A673 (cell line): ENCODE data around the gene TUBGCP3. TPM values are rescaled to one million over a fixed set of nuclear protein-coding genes. Genes with fewer than 3 reads are reported as not detected.

Source experiments
- BruUV-seq: library from RNA; stranded (reverse); fragments of 400-500 nt; replicated peaks from 2 replicates; lab custom pipeline; 2021; lab: Mats Ljungman, UMichigan
- CTCF ChIA-PET: fragments of 300-600 bp; sonication (Branson Sonifier 250); formaldehyde crosslinking; loops from one replicate; lab custom pipeline; 2022; ENCODE audit warnings: antibody characterized with exemption; lab: Charles Lee
- POLR2A ChIA-PET: fragments of 300-600 bp; sonication (Branson Sonifier 250); formaldehyde crosslinking; loops from one replicate; lab custom pipeline; 2022; ENCODE audit warnings: antibody characterized with exemption; ENCODE audit not compliant: low non-redundant PET; lab: Charles Lee
- DNase-seq: peaks from one replicate; pipeline ENCODE4 v3.0.0-alpha.2; 2015; ENCODE audit warnings: low spot score
- H3K27ac ChIP-seq: fragments of 200-600 bp; sonication (generic); 2 replicates; pipeline ENCODE4 v1.5.1; 2016; ENCODE audit warnings: mixed run types, low read depth, mild to moderate bottlenecking, mixed read lengths, antibody characterized with exemption, low read length; ENCODE audit not compliant: poor library complexity, severe bottlenecking
- H3K27me3 ChIP-seq: fragments of 200-600 bp; sonication (generic); replicated peaks from 2 replicates; pipeline ENCODE4 v1.6.1; 2017; ENCODE audit warnings: mixed run types, low read depth, mild to moderate bottlenecking, mixed read lengths, antibody characterized with exemption, low read length; ENCODE audit not compliant: insufficient read depth, poor library complexity
- H3K36me3 ChIP-seq: fragments of 200-600 bp; sonication (generic); 2 replicates; pipeline ENCODE4 v1.6.1; 2016; ENCODE audit warnings: mixed run types, mild to moderate bottlenecking, mixed read lengths, antibody characterized with exemption, low read length; ENCODE audit not compliant: insufficient read depth, poor library complexity, severe bottlenecking
- H3K4me1 ChIP-seq: fragments of 200-600 bp; sonication (generic); 2 replicates; pipeline ENCODE4 v1.6.1; 2017; ENCODE audit warnings: mixed run types, mild to moderate bottlenecking, mixed read lengths, antibody characterized with exemption, low read length; ENCODE audit not compliant: insufficient read depth, poor library complexity, severe bottlenecking
- H3K4me3 ChIP-seq: fragments of 200-600 bp; sonication (generic); 2 replicates; pipeline ENCODE4 v1.5.1; 2016; ENCODE audit warnings: low read depth, mixed run types, mild to moderate bottlenecking, mixed read lengths, low read length; ENCODE audit not compliant: poor library complexity, severe bottlenecking
- H3K9me3 ChIP-seq: fragments of 200-600 bp; sonication (generic); 2 replicates; pipeline ENCODE4 v1.6.1; 2016; ENCODE audit warnings: mixed run types, low read depth, mild to moderate bottlenecking, mixed read lengths, antibody characterized with exemption, low read length; ENCODE audit not compliant: poor library complexity, severe bottlenecking
- CTCF ChIP-seq: fragments of 300-800, 200-600 bp; sonication (generic); conservative IDR thresholded peaks from 2 replicates; pipeline ENCODE4 v1.5.1; 2017; ENCODE audit warnings: low read depth, mild to moderate bottlenecking, antibody characterized with exemption, low read length, moderate library complexity, mixed read lengths
- EZH2 ChIP-seq: fragments of 200-600 bp; sonication (generic); IDR thresholded peaks from 2 replicates; pipeline ENCODE4 v1.6.1; 2017; ENCODE audit warnings: borderline replicate concordance, low read depth, mild to moderate bottlenecking, mixed read lengths, antibody characterized with exemption, low read length; ENCODE audit not compliant: poor library complexity, severe bottlenecking
- intact Hi-C: fragments of 100-400 bp; cut with micrococcal nuclease; formaldehyde crosslinking; loops from one replicate; pipeline ENCODE4 v1.10.0; 2022; ENCODE audit not compliant: unreplicated experiment
- total RNA-seq: library from RNA; stranded (reverse); gene quantifications from 2 replicates; pipeline ENCODE4 v1.2.3, GENCODE V29; 2021

TUBGCP3 gene
- total RNA-seq, 1 experiment from 2014 or later, result 61.4 TPM

GRCh38 chr13:112451512-112452379 lies 136.2 kb downstream of the TUBGCP3 start:
- TF ChIP-seq CTCF (no peak), EZH2 (no peak)
- H3K4me3 ChIP-seq, result no peak overlapping the region
- DNase-seq, result no peak
- H3K36me3 ChIP-seq, result no peaks in the 10 kb centered on the region
- intact Hi-C loops, result no loop called here
- BruUV-seq, result no TSS peak
- POLR2A ChIA-PET, result no interaction called here
- CTCF ChIA-PET, result no interaction called here
- H3K4me1 ChIP-seq, result no peaks in the 10 kb centered on the region
- H3K27me3 ChIP-seq, result no peaks in the 10 kb centered on the region
- no peak overlapping the region for H3K27ac ChIP-seq
- H3K9me3 ChIP-seq, result no peaks in the 10 kb centered on the region

DNA sequence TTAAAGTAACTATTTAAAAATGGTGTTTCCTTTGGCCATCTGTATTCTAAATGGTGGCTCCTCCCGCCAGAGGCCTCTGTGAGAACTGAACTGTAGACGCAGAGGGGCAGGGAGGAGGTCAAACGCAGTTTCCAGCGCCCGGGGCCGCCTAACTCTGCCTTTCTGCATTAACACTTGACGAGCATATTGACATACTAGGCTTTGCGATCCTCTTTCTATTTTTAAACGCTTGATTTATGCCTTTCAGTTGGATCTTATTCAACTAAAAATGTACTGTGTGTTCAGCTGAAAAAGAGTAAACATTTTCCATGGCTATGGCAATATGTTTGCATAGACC lies 137.1 kb downstream of the TUBGCP3 start:
- ChIA-PET CTCF (no interaction called here), POLR2A (no interaction called here)
- BruUV-seq, result no TSS peak
- Histone ChIP-seq H3K4me1 (no peaks in the 10 kb centered on the region), H3K9me3 (no peaks in the 10 kb centered on the region), H3K27ac (no peak overlapping the region), H3K36me3 (no peaks in the 10 kb centered on the region), H3K4me3 (no peak overlapping the region), H3K27me3 (no peaks in the 10 kb centered on the region)
- TF ChIP-seq CTCF (no peak), EZH2 (no peak)
- intact Hi-C loops, result no loop called here
- no peak for DNase-seq

GRCh38 chr13:112450118-112450903 lies 137.6 kb downstream of the TUBGCP3 start:
- Histone ChIP-seq H3K36me3 (no peaks in the 10 kb centered on the region), H3K4me3 (no peak overlapping the region), H3K27ac (no peak overlapping the region), H3K4me1 (no peaks in the 10 kb centered on the region), H3K9me3 (no peaks in the 10 kb centered on the region), H3K27me3 (no peaks in the 10 kb centered on the region)
- DNase-seq, result no peak
- ChIA-PET POLR2A (no interaction called here), CTCF (no interaction called here)
- no TSS peak for BruUV-seq
- intact Hi-C loops, result no loop called here
- TF ChIP-seq CTCF (no peak), EZH2 (no peak)
